Measurements from ENCODE around the gene SEC23B. TPM values are rescaled to one million over a fixed set of nuclear protein-coding genes. Genes with fewer than 3 reads are reported as not detected.
A peak's percentile ranks its signal among the peaks of the same experiment; 100 is the strongest.

The SEC23B gene
- total and polyA plus RNA-seq, 5 donors from 2014 or later = 45.0 to 57.7 (median 47.6) TPM

DNA sequence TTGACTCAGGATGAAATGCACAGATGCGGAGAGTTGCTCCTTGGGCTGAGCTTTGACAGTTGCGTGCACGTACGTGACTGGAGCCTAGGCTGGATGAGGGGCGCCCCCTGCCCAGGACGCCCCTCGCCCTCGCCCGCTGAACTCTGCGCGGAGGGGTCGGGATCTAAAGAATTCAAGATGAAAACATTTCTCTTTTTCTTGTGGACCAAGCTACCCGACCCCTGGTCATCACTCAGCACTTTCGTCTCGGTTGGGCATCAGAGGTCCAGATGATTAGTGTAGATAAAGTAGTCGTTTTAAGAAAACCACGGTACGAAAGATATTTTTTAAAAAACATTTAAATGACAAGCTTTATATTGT lies 80.8 kb downstream of the SEC23B start:
- Histone ChIP-seq H3K27ac (ENCODE audit: insufficient read depth, low read length, poor library complexity, severe bottlenecking) (peak overlapping the region; percentile 58), H3K4me3 (ENCODE audit: low read depth, low read length) (peak overlapping the region; percentile 84), H3K27me3 (ENCODE audit: control insufficient read depth, insufficient read depth, low read length) (peaks cover 2% of the 10 kb centered on the region), H3K36me3 (ENCODE audit: control insufficient read depth, insufficient read depth, low read length) (no peaks in the 10 kb centered on the region), H3K9me3 (ENCODE audit: control insufficient read depth in 2 of 2, low read length in 2 of 2) (no peaks in the 10 kb centered on the region), H3K4me1 (ENCODE audit: control insufficient read depth, insufficient read depth, low read length, poor library complexity, severe bottlenecking) (peaks cover 22% of the 10 kb centered on the region)
- Mint-ChIP-seq H3K4me3 (peak overlapping the region; percentile 90 to 94 (median 90)), H3K4me1 (peaks cover 11 to 37% (median 25%) of the 10 kb centered on the region in 4 donors), H3K9me3 (no peaks in the 10 kb centered on the region), H3K36me3 (peaks cover 2% of the 10 kb centered on the region), H3K27me3 (peaks cover 7% of the 10 kb centered on the region), H3K27ac (peak overlapping the region; percentile 85 to 93 (median 92))
- ATAC-seq (ENCODE audit: low read depth in 2 of 2) = no peak
- no peak for DNase-seq

DNA sequence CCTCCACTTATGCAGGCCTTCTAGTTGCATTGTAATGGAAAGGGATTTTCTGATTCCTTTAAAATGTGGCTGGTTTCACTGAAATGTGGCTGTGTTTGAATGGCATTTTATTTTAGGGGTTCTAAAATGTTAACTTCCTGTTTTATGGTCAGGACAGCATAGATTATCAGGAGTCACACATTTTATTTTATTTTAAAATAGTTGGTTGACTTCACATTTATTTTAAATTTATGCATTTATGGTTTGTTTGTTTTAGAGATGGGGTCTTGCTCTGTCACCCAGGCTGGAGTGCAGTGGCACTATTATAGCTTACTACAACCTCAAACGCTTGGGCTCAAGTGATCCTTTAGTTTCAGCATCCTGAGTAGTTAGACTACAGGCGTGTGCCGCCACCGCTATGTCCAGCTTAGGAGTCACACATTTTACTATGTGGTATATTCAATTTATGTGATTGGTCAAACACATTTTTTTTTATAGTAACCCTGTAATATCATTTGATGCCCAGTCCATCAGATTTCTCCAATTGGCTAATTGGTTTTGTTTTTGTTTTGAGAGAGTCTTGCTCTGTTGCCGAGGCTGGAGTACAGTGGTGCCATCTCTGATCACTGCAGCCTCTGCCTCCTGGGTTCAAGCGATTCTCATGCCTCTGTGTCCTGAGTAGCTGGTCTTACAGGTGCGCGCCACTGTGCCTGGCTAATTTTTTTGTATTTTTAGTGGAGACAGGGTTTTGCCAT lies 82.4 kb downstream of the SEC23B start:
- Histone ChIP-seq H3K27me3 (ENCODE audit: control insufficient read depth, insufficient read depth, low read length) (no peaks in the 10 kb centered on the region), H3K4me1 (ENCODE audit: control insufficient read depth, insufficient read depth, low read length, poor library complexity, severe bottlenecking) (peaks cover 22% of the 10 kb centered on the region), H3K27ac (ENCODE audit: insufficient read depth, low read length, poor library complexity, severe bottlenecking) (no peak overlapping the region), H3K36me3 (ENCODE audit: control insufficient read depth, insufficient read depth, low read length) (peaks cover 3% of the 10 kb centered on the region), H3K9me3 (ENCODE audit: control insufficient read depth in 2 of 2, low read length in 2 of 2) (no peaks in the 10 kb centered on the region), H3K4me3 (ENCODE audit: low read depth, low read length) (no peak overlapping the region)
- peaks cover 14 to 37% (median 27%) of the 10 kb centered on the region in 4 donors for H3K4me1 Mint-ChIP-seq
- peak overlapping the region; percentile 73 to 92 (median 85) for H3K27ac Mint-ChIP-seq
- peaks cover 7% of the 10 kb centered on the region for H3K27me3 Mint-ChIP-seq
- DNase-seq (no peak), ATAC-seq (ENCODE audit: low read depth in 2 of 2) (no peak)
- peaks cover 12% of the 10 kb centered on the region for H3K36me3 Mint-ChIP-seq
- H3K9me3 Mint-ChIP-seq = no peaks in the 10 kb centered on the region
- H3K4me3 Mint-ChIP-seq = peak overlapping the region; percentile 11 to 90 (median 72)

GRCh38 chr20:18596270-18596669 lies 88.5 kb downstream of the SEC23B start:
- peaks cover 0 to 1% (median 0%) of the 10 kb centered on the region in 7 donors for H3K9me3 Mint-ChIP-seq

DNA sequence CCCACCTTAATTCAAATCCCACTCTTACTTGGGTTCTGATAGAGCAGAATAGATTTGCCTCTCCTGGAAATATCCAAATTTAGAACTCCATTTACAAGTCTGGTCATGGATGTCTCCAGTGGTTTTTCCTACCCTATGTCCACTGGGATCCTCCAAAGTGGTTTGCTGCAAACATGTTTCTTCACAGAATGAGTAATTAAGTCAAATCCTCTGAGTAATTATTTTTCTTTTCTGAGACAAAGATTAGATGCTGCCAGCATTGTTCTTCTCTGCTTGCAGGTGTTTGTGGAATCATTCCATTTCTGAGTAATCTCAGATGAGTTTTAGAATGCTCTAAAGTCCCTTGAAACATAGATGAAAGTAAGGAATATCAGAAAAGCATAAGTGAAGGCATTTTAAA lies 102.0 kb downstream of the SEC23B start:
- Histone ChIP-seq H3K27me3 (ENCODE audit: control insufficient read depth, insufficient read depth, low read length) (no peaks in the 10 kb centered on the region), H3K9me3 (ENCODE audit: control insufficient read depth in 2 of 2, low read length in 2 of 2) (no peaks in the 10 kb centered on the region), H3K36me3 (ENCODE audit: control insufficient read depth, insufficient read depth, low read length) (peaks cover 5% of the 10 kb centered on the region), H3K4me3 (ENCODE audit: low read depth, low read length) (no peak overlapping the region), H3K27ac (ENCODE audit: insufficient read depth, low read length, poor library complexity, severe bottlenecking) (no peak overlapping the region), H3K4me1 (ENCODE audit: control insufficient read depth, insufficient read depth, low read length, poor library complexity, severe bottlenecking) (no peaks in the 10 kb centered on the region)
- Mint-ChIP-seq H3K27ac (no peak overlapping the region), H3K27me3 (no peaks in the 10 kb centered on the region), H3K36me3 (peaks cover 21% of the 10 kb centered on the region), H3K4me3 (no peak overlapping the region), H3K4me1 (peaks cover 5 to 7% (median 6%) of the 10 kb centered on the region in 4 donors), H3K9me3 (peaks cover 0 to 1% (median 0%) of the 10 kb centered on the region in 7 donors)
- ATAC-seq (ENCODE audit: low read depth in 2 of 2) (no peak), DNase-seq (no peak)

More at GRCh38 chr20:18596270-18596669, 88.5 kb downstream of the SEC23B start:
- ATAC-seq (ENCODE audit: low read depth in 2 of 2) = no peak
- Histone ChIP-seq H3K9me3 (ENCODE audit: control insufficient read depth in 2 of 2, low read length in 2 of 2) (no peaks in the 10 kb centered on the region), H3K27ac (ENCODE audit: insufficient read depth, low read length, poor library complexity, severe bottlenecking) (no peak overlapping the region), H3K27me3 (ENCODE audit: control insufficient read depth, insufficient read depth, low read length) (no peaks in the 10 kb centered on the region), H3K36me3 (ENCODE audit: control insufficient read depth, insufficient read depth, low read length) (peaks cover 25% of the 10 kb centered on the region), H3K4me3 (ENCODE audit: low read depth, low read length) (no peak overlapping the region), H3K4me1 (ENCODE audit: control insufficient read depth, insufficient read depth, low read length, poor library complexity, severe bottlenecking) (no peaks in the 10 kb centered on the region)
- Mint-ChIP-seq H3K36me3 (peaks cover 32% of the 10 kb centered on the region), H3K27ac (no peak overlapping the region), H3K27me3 (no peaks in the 10 kb centered on the region), H3K4me1 (peaks cover 4 to 7% (median 5%) of the 10 kb centered on the region in 4 donors), H3K4me3 (no peak overlapping the region)
- DNase-seq = no peak

Other genes starting within 250 kb of the SEC23B start
- 7.2 TPM for gene ZNF133, start 219.4 kb upstream of the SEC23B start, total RNA-seq
- 10 to 100 TPM in 2 of 4 donors, 1 to 10 TPM in 2; 7.5 to 11.1 (median 9.4) TPM for gene ZNF133, start 219.4 kb upstream of the SEC23B start, polyA plus RNA-seq
- 2.2 TPM for gene DZANK1, start 40.9 kb upstream of the SEC23B start, total RNA-seq
- under 1 TPM; 0.23 to 0.85 (median 0.66) TPM for gene DZANK1, start 40.9 kb upstream of the SEC23B start, polyA plus RNA-seq
- gene POLR3F, start 40.5 kb upstream of the SEC23B start, total RNA-seq = 6.8 TPM
- 1 to 10 TPM; 5.0 to 9.2 (median 8.1) TPM for gene POLR3F, start 40.5 kb upstream of the SEC23B start, polyA plus RNA-seq
- gene RBBP9, start 10.7 kb upstream of the SEC23B start, total RNA-seq = 6.5 TPM
- 10 to 100 TPM in 1 of 4 donors, 1 to 10 TPM in 3; 8.1 to 10.1 (median 9.2) TPM for gene RBBP9, start 10.7 kb upstream of the SEC23B start, polyA plus RNA-seq
- gene SMIM26, start 59.5 kb downstream of the SEC23B start, total RNA-seq = 46.0 TPM
- gene SMIM26, start 59.5 kb downstream of the SEC23B start, polyA plus RNA-seq = 100 to 1,000 TPM; 210 to 255 (median 244) TPM
- 16.5 TPM for gene DTD1, start 80.1 kb downstream of the SEC23B start, total RNA-seq
- 10 to 100 TPM; 40.6 to 47.2 (median 44.6) TPM for gene DTD1, start 80.1 kb downstream of the SEC23B start, polyA plus RNA-seq